Activated effector memory CD4-positive, alpha-beta T cell treated with anti-CD3 and anti-CD28 coated beads, Interleukin-2, amount 50 U/mL, for 16 hours (primary cell): Measurements from ENCODE around the gene UTF1.

Source experiments
- DNase-seq: peaks from one replicate; pipeline ENCODE4 v3.0.0-alpha.2; 2020

UTF1 gene, protein sequence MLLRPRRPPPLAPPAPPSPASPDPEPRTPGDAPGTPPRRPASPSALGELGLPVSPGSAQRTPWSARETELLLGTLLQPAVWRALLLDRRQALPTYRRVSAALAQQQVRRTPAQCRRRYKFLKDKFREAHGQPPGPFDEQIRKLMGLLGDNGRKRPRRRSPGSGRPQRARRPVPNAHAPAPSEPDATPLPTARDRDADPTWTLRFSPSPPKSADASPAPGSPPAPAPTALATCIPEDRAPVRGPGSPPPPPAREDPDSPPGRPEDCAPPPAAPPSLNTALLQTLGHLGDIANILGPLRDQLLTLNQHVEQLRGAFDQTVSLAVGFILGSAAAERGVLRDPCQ

DNA sequence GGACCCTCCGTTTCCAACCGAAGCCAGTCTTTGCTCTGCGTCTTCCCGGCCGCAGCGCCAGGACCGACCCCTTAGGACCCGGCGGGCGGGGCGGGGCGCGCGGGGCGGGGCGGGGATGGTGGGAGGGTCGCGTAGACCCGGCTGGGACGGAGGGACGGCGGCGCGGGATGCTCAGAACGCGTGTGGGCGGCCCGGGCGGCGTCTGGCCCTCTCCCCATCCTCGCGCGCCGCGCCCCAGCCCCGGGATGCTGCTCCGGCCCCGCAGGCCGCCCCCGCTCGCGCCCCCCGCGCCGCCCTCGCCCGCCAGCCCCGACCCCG lies at the start of gene UTF1:
Gene UTF1, plus strand, starts transcription at position 174 of the 318 bp plus-strand sequence. Its CDS starts 72 bp downstream, at position 246.
- no peak for DNase-seq

DNA sequence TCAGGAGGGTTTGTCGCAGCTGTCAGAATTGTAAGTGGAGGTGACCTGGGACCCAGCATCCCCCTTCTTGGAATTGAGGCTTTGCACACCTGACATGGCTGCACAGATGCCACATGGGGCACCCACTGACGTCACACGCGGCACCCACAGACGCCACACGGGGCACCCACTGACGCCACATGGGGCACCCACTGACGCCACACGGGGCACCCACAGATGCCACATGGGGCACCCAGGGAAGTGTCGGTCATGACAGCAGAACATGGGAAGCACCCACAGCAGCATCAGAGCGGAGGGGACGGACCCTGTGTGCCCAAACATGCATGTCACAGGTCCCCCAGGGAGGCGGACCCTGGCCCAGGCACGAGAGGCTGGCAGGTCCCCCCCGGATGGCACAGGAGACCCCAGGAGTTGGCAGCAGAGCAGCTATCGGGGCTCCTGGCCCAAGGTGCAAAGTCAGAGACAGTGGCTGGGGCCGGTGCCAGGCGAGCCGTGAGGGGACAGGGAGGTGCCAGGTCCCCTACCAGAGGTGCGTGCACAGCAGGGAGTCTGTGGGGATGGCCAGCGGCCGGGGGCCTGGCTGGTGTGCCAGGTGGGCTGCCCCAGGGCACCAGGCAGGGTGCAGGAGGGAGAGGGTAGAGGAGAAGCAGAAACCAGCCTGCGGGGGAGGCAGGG lies 48.9 kb upstream of the UTF1 start:
- no peak for DNase-seq

- DNase-seq = no peak
Measured at GRCh38 chr10:133182190-133182589, 47.8 kb upstream of the UTF1 start.

DNA sequence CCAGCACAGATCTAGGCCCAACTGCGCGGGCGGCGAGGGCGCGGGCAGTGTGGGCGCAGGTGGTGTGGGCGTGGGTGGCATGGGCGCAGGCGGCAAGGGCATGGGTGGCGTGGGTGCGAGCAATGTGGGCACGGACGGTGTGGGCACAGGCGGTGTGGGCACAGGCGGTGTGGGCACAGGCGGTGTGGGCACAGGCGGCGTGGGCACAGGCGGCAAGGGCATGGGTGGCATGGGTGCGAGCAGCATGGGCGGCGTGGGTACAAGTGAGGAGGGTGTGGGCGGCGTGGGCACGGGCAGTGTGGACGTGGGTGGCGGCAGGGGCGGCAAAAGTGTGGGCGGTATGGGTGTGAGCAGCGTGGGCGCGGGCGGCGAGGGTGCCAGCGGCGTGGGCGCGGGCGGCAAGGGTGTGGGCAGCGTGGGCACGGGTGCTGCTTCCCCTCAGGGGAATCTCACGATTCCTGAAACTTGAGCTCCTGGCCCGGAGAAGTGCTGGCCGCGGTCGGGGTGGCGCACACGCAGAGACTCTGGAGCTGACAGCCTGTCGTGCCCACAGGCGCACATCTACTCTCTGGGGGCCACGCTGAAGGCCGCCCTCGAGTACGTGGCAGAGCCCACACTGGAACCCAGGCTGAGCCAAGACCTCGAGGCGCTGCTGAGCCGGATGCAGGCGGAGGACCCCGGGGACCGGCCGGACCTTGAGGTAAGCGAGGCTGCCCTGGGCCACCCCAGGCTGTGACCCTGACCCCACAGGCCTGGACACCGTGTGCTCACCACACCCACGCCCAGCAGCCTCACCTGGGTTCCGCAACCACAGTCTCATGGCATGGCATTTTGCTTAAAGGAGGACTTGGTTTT lies 47.0 kb upstream of the UTF1 start:
- no peak for DNase-seq

DNA sequence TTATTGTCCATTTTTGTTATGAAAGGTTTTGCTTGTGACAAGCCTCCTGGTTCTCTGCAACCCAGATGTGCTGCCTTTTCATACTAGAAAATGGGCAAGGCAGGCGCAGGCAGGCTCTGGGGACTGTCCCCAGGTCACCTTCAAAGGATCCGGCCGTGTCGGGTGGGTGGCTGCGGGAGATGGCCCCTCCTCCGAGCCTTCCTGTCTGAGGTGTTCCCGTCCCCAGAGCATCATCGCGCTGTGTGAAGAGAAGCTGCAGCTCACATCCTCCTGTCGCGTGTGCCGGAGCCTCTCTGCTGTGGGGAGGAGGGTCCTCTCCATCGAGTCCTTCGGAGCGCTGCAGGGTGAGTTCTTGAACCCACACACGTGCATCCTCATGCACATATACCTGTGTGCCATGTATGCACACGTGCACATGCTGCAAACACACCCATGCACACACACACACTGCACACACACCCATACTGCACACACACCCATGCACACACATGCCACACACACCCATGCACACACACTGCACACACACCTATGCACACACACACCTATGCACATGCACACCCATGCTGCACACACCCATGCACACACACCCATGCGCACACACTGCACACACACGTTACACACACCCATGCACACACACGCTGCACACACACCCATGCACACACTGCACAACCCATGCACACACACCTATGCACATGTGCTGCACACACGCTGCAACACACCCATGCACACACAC lies 46.2 kb upstream of the UTF1 start:
- DNase-seq = no peak

DNA sequence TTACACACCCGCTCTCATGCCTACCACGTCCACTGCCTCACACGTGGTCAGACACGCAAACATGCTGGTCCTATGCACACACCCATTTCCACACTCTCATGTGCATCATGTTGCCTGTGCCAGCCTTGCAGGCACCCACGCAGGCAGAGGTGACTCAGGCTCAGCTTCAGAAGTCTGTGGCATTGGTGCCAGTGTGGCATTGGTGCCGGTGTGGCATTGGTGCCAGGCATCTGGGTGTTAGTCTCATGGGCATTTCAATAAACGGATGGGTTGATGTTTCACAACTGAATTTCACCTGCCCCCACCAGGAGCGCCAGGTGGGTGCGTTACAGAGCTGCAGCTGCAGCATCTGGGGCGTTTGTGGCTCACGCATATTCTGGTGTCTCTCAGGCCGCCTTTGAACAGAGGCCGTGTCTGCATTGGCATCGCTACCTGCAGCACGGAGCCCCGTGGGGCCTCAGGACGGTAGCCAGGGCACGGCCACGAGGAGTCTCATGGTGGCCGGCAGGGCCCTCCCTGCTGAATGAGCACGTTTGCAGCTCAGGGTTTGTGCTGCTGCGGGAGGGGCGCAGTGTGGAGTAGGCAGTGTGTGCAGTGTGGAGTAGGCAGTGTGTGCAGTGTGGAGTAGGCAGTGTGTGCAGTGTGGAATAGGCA lies 45.3 kb upstream of the UTF1 start:
- DNase-seq = no peak

DNA sequence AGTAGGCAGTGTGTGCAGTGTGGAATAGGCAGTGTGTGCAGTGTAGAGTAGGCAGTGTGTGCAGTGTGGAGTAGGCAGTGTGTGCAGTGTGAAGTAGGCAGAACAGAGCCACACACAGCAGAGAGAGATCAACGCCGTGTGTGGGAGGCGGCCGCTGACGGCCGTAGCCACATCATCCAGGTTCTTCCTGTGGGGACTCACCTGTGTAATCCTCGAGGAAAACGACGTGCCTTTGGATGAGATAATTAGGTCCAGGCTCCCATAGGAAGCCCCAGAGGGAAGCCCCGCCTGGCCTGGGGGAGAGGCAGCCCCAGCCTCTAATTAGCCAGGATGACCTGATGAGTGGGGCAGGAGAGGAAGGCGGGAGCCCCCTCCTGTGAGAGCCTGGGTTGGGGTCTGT lies 44.6 kb upstream of the UTF1 start:
- no peak for DNase-seq

DNA sequence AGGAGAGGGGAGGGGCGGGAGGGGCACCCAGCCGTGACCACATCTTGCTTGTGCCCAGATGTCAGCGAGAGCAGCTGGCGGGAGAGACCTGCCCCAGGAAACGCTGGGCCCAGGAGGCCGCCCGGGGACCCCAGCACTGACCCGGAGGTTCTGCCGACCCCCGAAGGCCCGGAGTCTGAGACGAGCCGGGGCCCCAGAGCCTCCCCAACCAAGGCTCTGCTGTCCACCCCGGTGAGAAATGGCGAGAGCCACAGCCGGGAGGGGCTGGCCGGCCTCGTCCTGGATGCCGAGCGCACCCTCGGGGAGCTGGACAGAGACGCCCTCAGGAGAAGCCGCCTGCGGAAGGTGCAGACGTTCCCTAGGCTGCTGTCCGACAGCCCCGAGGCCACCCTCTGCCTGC lies 44.1 kb upstream of the UTF1 start:
- DNase-seq = no peak

DNA sequence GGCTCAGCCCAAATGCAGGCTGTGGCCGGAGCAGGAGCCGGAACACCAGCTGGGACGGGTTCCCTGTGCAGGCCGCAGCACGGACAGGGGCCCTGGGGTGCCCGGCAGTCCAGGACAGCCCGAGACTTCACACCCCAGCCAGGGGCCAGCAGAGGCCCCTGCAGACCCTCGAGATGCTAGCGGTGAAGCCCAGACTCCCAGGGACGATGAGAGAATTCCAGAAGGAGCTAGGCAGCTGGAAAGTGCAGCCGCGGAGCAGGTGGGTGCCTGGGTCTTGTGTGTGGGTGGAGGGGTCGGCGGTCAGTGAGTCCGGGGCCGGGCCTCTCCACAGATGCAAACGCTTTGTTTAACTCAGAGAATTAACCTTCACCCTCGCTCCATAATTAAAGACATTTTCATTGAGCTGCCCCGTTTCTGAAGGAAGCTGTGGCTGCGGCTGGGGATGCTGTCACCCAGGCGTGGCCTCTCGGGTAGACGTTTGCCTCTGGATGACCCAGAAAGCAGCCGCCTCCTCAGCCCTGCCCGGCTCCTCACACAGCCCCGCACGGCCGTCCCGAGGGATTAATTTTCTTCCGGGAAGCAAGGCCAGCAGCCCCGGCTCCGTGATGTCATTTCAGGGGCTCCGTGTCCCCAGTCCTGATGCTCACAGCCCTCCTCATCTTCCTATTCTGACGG lies 43.5 kb upstream of the UTF1 start:
- no peak for DNase-seq

DNA sequence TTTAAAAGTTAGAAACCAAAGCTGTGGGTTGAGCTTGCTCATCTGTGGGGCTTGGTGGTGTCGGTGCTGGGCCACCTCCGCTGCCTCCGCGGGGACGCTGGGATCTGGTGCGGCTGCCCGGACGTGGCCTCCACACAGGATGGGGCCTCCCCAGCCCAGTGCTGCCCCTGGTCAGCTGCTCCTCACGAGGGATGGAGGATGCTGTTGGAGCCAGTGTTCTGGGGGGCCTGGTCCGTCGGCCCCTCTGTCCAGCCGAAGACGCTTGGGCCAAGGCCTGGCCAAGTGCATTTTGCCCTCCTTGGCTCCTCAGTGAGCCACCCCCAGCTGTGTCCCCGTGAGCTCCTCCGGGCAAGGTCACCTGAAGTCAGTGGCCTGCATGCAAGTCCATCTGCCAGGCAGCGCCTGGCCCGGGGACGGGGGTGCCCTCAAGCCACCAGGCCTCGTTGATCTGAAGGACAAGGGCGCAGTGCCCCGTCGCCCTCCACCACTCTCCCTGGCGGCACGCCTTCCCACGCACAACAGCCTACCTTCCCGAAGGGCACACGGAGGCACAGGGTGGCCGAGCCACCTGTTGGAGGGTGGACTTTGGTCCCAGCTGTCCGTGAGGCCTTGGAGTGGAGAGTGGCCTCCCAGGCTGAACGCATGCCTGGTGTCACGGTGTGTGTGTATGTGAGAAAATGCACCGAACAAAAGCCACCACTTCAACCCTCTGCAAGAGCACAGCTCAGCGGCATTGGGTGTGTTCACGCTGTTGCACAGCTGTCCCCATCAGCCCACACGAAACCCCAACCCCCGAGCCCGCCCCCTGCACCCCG lies 42.7 kb upstream of the UTF1 start:
- no peak for DNase-seq

- no peak for DNase-seq
Measured at GRCh38 chr10:133187906-133188681, 41.9 kb upstream of the UTF1 start.

DNA sequence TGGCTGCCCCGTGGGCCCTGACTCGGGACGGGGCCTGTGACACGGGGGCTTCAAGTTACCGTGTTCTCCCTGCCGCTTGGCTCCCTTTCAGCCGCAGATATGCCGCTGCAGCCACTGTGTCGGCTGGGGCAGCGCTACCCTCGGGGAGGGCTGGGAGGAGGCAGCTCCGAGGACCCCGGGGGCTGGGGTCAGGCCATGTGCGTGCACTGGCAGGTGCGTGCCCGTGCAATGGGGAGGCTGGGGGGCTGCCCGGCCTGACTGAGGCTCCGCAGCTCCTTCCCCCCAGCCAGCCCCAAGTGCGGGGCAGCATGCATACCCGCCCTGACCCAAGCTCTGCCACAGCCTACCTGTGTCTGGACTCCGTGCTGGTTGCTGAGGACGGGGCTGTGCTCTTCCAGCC lies 40.8 kb upstream of the UTF1 start:
- DNase-seq = no peak

DNA sequence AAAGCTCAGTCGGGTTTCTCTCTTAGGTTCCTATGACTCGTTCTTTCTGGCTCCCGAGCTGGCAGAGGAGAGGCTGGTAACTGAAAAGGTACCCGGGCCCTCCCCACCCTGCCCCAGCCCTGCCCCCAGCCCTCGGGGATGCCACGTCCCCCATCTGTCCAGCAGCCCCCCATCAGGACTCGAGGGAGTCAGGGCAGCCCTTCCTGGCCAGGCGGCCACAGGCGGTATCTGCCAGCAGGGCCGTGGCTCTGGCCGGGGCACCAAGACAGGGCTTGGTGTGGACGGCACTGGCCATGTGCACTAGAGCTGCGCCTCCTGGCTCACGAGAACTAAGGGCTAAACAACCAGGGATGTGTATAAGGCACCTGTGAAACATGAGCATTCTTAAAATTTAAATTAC lies 40.3 kb upstream of the UTF1 start:
- no peak for DNase-seq

DNA sequence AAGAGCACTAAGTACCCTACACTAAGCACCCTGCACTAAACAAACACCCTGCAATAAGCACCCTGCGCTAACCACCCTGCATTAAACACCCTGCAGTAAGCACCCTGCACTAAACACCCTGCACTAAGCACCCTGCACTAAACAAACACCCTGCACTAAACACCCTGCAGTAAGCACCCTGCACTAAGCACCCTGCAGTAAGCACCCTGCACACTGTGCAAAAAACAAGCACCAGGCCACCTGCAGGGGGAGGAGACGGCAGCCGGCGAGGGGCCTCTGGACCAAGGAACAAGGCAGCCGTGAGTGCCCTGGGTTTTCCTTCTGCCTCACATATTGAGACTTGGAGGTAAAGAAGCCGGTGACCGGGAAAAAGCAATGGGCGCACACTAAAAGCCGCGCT lies 39.8 kb upstream of the UTF1 start:
- no peak for DNase-seq

DNA sequence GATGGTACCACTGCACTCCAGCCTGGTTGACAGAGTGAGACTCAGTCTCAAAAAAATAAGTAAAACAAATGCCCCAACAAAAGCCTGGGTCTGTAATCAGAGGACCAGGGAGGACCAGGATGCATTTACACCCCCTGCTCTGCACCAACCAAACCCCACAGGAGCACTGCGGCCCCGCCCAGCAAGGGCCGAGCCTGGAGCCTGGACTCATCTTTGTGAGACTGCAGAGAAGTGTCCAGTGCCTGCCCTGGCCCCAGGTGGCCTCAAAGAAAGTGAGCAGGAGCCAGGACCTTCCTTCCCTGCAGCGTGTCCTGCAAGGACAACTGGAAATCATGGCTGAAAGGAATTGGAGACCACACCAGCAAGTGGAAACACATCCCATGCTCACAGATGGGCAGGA lies 38.4 kb upstream of the UTF1 start:
- no peak for DNase-seq

GRCh38 chr10:133194151-133194550 lies 35.9 kb upstream of the UTF1 start:
- no peak for DNase-seq

DNA sequence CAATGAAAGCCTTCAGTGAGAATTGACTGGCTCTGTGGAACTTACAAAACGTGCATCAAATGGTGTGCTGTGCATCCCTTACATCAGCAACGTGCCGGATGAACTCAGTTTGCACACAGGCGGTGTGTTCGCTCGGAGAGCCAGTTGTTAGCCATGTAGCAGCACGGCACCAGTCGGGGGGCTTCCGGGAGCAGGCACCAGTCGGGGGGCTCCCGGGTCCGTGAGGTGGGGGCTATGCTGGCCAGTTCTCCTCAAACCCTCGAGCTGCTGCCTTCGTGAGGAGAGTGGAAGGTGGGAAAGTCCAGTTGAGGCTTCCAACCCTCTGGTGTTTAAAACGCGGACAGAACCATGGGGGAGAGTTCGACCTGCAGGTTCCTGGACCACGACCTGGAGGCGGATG lies 34.9 kb upstream of the UTF1 start:
- DNase-seq = no peak

GRCh38 chr10:133195611-133196010 lies 34.4 kb upstream of the UTF1 start:
- DNase-seq = no peak

GRCh38 chr10:133196221-133196915 lies 33.6 kb upstream of the UTF1 start:
- DNase-seq = no peak
